ENCODE data around the gene FRAT1.

DNA sequence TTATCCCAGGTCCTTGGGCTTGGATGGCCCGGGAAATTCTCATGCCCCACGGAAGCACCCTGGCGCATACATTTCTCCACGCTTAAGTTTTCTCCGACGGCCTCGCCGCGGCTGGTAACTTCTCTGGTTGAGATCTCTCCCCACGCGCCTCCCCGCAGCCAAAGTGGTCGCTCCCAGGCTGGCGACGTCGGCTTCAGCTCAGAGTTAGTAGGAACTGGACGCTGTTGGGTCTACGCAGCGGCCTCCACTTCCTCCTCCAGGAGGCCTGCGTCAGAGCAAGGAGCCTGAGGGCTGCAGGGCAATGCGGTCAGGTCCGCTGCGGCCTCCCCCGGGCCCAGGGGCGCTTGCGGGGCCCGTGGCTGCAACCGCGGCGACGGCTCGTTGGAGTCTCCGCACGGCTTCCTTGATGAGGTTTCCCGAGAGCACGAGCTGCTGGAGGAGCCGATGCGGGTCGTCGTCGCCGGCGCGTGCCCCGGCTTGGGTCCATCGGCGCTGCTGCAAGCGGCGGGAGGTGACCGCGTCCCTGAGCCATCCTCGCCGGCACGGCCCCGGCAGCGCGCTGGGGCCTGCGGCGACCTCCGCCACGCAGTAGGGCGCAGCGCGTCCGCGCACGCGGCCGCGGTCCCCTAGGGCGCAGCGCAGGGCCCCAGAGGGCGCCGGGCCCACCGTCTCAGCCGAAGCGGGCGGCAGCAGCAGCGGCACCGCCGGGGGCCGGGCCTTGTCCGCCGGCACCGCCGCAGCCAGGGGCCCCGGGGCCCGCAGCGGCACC, 14.7 kb downstream of the FRAT1 start:
- TF ChIP-seq SIRT6 (IDR thresholded peaks at IDR 0.05; ENCODE audit: low read length) = no peak
- TF ChIP-seq, protein P1, sequence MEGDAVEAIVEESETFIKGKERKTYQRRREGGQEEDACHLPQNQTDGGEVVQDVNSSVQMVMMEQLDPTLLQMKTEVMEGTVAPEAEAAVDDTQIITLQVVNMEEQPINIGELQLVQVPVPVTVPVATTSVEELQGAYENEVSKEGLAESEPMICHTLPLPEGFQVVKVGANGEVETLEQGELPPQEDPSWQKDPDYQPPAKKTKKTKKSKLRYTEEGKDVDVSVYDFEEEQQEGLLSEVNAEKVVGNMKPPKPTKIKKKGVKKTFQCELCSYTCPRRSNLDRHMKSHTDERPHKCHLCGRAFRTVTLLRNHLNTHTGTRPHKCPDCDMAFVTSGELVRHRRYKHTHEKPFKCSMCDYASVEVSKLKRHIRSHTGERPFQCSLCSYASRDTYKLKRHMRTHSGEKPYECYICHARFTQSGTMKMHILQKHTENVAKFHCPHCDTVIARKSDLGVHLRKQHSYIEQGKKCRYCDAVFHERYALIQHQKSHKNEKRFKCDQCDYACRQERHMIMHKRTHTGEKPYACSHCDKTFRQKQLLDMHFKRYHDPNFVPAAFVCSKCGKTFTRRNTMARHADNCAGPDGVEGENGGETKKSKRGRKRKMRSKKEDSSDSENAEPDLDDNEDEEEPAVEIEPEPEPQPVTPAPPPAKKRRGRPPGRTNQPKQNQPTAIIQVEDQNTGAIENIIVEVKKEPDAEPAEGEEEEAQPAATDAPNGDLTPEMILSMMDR (IDR thresholded peaks at IDR 0.05; ENCODE audit: control extremely low read depth in 1 of 3, insufficient read depth in 1 of 3, low read depth in 1 of 3, low read length in 3 of 3) = no peak

Measured in H1 (cell line).